Type B pancreatic cell (in vitro differentiated cells): Measurements from ENCODE around the gene TFPI. TPM values are rescaled to one million over a fixed set of nuclear protein-coding genes. Genes with fewer than 3 reads are reported as not detected.
A peak's percentile ranks its signal among the peaks of the same experiment; 100 is the strongest.

Source experiments
- DNase-seq: peaks from one replicate; pipeline ENCODE4 v3.0.0; 2021; ENCODE audit warnings: mixed read lengths; ENCODE audit not compliant: unreplicated experiment; ENCODE audit errors: extremely low spot score
- H3K27ac Mint-ChIP-seq: 2 replicates; pipeline ENCODE4 v1.8.0; 2021; ENCODE audit warnings: mild to moderate bottlenecking, mixed read lengths
- H3K27me3 Mint-ChIP-seq: 2 replicates; pipeline ENCODE4 v1.8.0; 2021; ENCODE audit warnings: mixed read lengths
- H3K36me3 Mint-ChIP-seq: 2 replicates; pipeline ENCODE4 v1.8.0; 2021; ENCODE audit warnings: mixed read lengths
- H3K4me1 Mint-ChIP-seq: one replicate; pipeline ENCODE4 v1.8.0; 2021; ENCODE audit warnings: mixed read lengths; ENCODE audit not compliant: unreplicated experiment
- H3K4me3 Mint-ChIP-seq: 2 replicates; pipeline ENCODE4 v1.8.0; 2021; ENCODE audit warnings: mild to moderate bottlenecking, mixed read lengths
- H3K9me3 Mint-ChIP-seq: 2 replicates; pipeline ENCODE4 v1.8.0; 2021; ENCODE audit warnings: mixed read lengths
- total RNA-seq: library from RNA; stranded (reverse); gene quantifications from 2 replicates; pipeline ENCODE4 v1.2.1, GENCODE V29; 2021; ENCODE audit warnings: low replicate concordance
- TF ChIP-seq, protein P1 (sequence below): fragments of 200-600 bp; sonication (generic); conservative IDR thresholded peaks from 2 replicates; pipeline ENCODE4 v1.5.0; 2021; ENCODE audit warnings: antibody characterized with exemption, mild to moderate bottlenecking

The TFPI gene
- total RNA-seq, 1 donor from 2014 or later: 12.2 TPM

DNA sequence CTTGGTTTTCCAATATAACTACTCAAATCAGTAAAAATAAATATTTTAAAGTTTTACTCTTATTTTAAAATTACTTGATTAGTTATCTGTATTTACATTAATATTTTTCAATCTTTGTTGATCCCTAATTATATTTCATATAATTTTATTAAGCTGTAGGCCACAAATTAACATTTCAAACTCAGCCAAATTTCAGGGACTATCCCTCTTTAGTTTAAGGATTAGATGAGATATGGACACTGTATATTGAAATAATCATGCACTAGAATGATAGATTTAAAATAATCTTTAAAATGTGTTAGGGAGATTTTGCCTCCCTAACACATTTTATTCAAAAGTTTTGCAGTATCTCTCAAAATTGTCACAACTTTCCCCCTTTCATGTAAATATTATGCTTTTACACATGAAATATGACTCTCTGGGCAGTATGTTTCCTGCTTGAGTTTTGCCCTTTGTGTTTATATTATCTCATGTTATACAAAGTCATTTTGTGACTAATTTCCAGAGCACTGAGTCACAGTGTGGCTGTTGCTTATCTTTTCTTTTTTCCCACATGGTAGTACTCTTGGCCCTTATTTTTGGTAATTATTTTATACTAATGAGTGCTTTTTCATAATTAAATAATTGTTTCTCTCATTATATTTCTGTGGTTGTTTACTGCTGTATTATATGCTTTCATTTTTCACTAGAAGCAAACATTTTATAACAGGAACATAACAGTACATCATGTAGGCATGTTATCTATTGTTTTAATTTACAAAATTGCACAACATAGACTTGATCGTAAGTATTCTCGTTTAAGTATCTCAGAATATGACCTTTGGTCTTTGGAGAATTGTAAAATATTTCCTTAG is 1.2 kb downstream of the TFPI start:
- TF ChIP-seq, protein P1, sequence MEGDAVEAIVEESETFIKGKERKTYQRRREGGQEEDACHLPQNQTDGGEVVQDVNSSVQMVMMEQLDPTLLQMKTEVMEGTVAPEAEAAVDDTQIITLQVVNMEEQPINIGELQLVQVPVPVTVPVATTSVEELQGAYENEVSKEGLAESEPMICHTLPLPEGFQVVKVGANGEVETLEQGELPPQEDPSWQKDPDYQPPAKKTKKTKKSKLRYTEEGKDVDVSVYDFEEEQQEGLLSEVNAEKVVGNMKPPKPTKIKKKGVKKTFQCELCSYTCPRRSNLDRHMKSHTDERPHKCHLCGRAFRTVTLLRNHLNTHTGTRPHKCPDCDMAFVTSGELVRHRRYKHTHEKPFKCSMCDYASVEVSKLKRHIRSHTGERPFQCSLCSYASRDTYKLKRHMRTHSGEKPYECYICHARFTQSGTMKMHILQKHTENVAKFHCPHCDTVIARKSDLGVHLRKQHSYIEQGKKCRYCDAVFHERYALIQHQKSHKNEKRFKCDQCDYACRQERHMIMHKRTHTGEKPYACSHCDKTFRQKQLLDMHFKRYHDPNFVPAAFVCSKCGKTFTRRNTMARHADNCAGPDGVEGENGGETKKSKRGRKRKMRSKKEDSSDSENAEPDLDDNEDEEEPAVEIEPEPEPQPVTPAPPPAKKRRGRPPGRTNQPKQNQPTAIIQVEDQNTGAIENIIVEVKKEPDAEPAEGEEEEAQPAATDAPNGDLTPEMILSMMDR: no peak
- peaks cover 4% of the 10 kb centered on the region for H3K9me3 Mint-ChIP-seq
- DNase-seq: no peak
- peak overlapping the region; percentile 81 for H3K4me3 Mint-ChIP-seq
- H3K27ac Mint-ChIP-seq: peak overlapping the region; percentile 13
- no peaks in the 10 kb centered on the region for H3K27me3 Mint-ChIP-seq
- no peaks in the 10 kb centered on the region for H3K36me3 Mint-ChIP-seq
- H3K4me1 Mint-ChIP-seq: peaks cover 9% of the 10 kb centered on the region

DNA sequence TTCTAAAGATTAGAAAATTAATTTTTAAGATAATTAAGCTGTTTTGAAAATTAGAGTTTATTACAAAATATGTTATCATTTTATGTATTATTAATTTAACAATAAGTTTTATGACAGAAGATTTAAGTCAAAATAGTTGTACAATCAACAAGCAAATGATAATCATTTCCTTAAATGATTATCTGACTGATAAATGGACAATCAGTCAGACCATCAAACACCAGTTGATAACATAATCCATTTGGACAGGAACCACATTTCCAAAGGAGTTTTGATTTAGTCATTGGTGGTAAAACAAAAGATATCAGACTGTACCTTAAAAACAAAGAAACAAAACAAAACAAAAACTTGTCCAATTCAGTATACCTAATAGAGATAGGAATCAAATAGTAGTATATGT is 1.9 kb downstream of the TFPI start:
- Mint-ChIP-seq H3K27ac (no peak overlapping the region), H3K9me3 (peaks cover 4% of the 10 kb centered on the region), H3K36me3 (no peaks in the 10 kb centered on the region), H3K4me1 (peaks cover 9% of the 10 kb centered on the region), H3K4me3 (no peak overlapping the region), H3K27me3 (no peaks in the 10 kb centered on the region)
- no peak for DNase-seq
- TF ChIP-seq, protein P1: no peak

DNA sequence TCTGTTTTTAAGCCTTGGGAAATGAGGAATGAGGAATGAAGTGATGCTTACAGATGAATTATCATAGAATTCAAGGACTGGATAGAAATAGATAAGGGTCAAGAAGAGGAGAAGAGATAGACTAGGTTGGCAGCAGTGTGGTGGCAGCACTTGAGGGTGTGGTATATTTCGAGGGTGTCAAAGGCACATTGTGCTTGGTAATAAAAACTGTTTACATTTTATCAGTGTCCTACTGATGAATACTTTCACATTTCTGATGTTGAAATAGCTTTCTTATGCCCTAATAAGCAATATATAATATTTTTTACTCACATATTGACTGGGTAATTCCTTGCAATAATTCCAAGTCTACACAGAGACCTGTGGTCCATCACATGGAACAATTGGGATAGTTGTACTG is 3.4 kb downstream of the TFPI start:
- H3K27me3 Mint-ChIP-seq: no peaks in the 10 kb centered on the region
- H3K27ac Mint-ChIP-seq: no peak overlapping the region
- no peak for DNase-seq
- TF ChIP-seq, protein P1: no peak
- no peak overlapping the region for H3K4me3 Mint-ChIP-seq
- no peaks in the 10 kb centered on the region for H3K36me3 Mint-ChIP-seq
- H3K9me3 Mint-ChIP-seq: peaks cover 4% of the 10 kb centered on the region
- H3K4me1 Mint-ChIP-seq: peaks cover 9% of the 10 kb centered on the region

DNA sequence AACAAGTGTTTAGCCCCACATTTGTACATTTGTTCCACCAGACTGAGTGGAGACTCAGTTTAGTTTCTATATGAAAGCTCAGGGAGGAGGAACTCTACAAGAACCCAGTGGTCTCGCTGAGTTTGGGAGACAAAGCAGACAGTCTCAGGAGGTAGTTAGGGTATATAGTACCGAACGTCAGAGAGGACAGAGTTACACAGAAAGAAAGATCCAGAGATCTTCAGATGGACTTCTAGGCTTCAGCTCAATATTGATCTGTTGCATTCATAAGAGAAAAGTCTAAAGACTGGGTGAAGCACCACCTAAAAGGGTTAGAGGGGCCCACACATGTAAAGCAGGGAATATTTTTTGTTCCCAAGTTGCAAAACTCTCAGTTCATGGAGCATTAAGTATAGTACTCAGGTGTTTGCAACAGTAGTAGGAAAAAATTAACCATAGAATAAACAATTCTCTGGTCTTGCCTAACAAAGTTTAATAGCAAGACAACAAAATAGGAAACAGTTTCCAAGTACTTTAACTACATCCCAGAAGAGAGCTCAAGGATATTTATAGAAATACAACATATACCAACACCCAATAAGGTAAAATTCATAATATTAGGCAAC is 4.2 kb downstream of the TFPI start:
- Mint-ChIP-seq H3K36me3 (no peaks in the 10 kb centered on the region), H3K4me3 (no peak overlapping the region), H3K9me3 (peaks cover 4% of the 10 kb centered on the region), H3K4me1 (peaks cover 9% of the 10 kb centered on the region), H3K27me3 (no peaks in the 10 kb centered on the region), H3K27ac (no peak overlapping the region)
- TF ChIP-seq, protein P1: no peak
- DNase-seq: no peak

DNA sequence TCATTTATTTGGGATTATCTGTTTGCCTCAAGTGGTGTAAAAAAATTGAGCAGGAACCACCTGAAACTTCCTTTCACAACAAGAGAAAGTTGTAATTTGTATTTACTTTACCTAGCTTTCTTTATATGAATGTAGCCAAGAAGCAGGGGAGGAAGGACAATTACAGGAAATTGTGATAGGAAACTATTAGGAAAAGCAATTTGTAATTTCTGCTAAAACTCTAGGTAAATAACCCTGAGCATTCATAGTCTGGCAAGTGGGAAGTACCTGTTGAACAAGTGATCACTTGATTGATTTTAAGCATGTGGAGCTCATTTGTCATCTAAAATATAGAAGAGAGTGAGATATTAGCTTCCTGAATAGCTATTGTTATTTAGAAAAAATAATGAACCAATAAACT is 5.0 kb downstream of the TFPI start:
- H3K27ac Mint-ChIP-seq: no peak overlapping the region
- no peaks in the 10 kb centered on the region for H3K27me3 Mint-ChIP-seq
- H3K9me3 Mint-ChIP-seq: peaks cover 4% of the 10 kb centered on the region
- H3K4me3 Mint-ChIP-seq: no peak overlapping the region
- TF ChIP-seq, protein P1: no peak
- DNase-seq: no peak
- H3K4me1 Mint-ChIP-seq: peaks cover 8% of the 10 kb centered on the region
- no peaks in the 10 kb centered on the region for H3K36me3 Mint-ChIP-seq
